ENCODE measurements around the gene AADAC.

Gene AADAC

DNA sequence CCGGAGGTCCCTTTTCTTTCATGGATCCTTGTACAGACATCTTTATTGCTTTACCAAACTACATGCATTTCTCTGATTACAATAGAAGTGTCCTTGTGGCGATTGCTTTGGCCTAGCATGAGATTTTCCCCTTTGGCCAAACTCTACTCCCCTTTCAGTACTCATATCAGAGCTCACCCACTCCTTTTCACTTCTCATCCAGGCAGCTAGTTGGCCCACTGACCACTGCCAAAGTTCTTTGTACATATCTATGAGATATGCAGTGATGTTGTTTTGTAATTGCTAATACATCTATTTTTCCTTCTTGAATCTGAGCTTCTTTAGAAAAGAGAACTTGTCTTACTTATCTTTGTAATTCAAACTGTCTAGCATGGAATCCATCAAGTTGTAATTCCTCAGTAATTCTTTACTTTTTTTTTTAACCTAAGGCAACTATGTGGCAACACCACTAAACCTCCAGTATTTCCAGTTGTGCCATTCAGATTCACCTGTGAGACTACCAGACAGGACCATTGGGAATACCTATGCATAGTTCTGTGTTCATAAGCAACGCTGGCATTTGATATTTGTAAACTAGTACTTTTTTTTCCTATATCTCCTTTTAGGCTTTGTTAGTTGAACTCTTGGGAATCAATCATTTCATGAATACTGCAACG lies 41.0 kb upstream of the AADAC start:
- Histone ChIP-seq H3K9me3 (ENCODE audit: control insufficient read depth, insufficient read depth, low read length) (no peaks in the 10 kb centered on the region), H3K27me3 (ENCODE audit: control insufficient read depth, low read length) (no peaks in the 10 kb centered on the region), H3K4me2 (ENCODE audit: low read length) (no peak overlapping the region), H3F3A (ENCODE audit: control insufficient read depth, insufficient read depth) (no peaks in the 10 kb centered on the region), H3K79me2 (ENCODE audit: control insufficient read depth, low read length) (no peaks in the 10 kb centered on the region), H3K36me3 (ENCODE audit: control insufficient read depth, low read length) (no peaks in the 10 kb centered on the region), H3K27ac (ENCODE audit: low read depth, low read length) (no peak overlapping the region), H3K4me3 (ENCODE audit: low read length) (no peak overlapping the region), H3K4me1 (ENCODE audit: control insufficient read depth, low read length) (no peaks in the 10 kb centered on the region), H4K20me1 (ENCODE audit: control insufficient read depth, insufficient read depth, low read depth, low read length) (no peaks in the 10 kb centered on the region), H3K9me2 (replicated peaks; ENCODE audit: control insufficient read depth, low read length) (no peaks in the 10 kb centered on the region)
- TF ChIP-seq EZH2phosphoT487 (IDR thresholded peaks at IDR 0.05; ENCODE audit: borderline replicate concordance, low read length) = no peak
- TF ChIP-seq, protein P1, sequence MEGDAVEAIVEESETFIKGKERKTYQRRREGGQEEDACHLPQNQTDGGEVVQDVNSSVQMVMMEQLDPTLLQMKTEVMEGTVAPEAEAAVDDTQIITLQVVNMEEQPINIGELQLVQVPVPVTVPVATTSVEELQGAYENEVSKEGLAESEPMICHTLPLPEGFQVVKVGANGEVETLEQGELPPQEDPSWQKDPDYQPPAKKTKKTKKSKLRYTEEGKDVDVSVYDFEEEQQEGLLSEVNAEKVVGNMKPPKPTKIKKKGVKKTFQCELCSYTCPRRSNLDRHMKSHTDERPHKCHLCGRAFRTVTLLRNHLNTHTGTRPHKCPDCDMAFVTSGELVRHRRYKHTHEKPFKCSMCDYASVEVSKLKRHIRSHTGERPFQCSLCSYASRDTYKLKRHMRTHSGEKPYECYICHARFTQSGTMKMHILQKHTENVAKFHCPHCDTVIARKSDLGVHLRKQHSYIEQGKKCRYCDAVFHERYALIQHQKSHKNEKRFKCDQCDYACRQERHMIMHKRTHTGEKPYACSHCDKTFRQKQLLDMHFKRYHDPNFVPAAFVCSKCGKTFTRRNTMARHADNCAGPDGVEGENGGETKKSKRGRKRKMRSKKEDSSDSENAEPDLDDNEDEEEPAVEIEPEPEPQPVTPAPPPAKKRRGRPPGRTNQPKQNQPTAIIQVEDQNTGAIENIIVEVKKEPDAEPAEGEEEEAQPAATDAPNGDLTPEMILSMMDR (IDR thresholded peaks at IDR 0.05; ENCODE audit: low read depth, low read length, poor library complexity, severe bottlenecking) = no peak

DNA sequence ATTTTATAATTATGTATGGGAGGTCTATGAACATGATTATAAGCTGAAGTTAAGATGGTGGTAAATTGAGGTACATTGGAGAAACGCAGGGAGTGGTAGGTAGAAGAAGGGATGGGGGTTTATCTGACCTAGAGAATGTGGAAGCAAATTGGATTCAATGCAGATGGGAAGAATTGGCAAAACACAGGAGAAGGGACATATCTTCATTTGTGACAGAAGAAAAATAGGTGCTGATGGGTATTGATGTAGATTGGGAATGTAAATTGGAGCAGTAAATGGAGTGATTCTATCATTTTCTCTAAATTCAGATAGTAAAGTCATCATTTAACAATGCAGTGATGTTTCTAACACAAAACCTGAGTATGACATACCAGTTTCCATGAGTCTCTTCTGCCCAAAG lies 39.7 kb upstream of the AADAC start:
- Histone ChIP-seq H3F3A (ENCODE audit: control insufficient read depth, insufficient read depth) (no peaks in the 10 kb centered on the region), H3K4me1 (ENCODE audit: control insufficient read depth, low read length) (no peaks in the 10 kb centered on the region), H3K36me3 (ENCODE audit: control insufficient read depth, low read length) (no peaks in the 10 kb centered on the region), H3K4me3 (ENCODE audit: low read length) (no peak overlapping the region), H3K9me2 (replicated peaks; ENCODE audit: control insufficient read depth, low read length) (no peaks in the 10 kb centered on the region), H3K4me2 (ENCODE audit: low read length) (no peak overlapping the region), H3K9me3 (ENCODE audit: control insufficient read depth, insufficient read depth, low read length) (no peaks in the 10 kb centered on the region), H3K79me2 (ENCODE audit: control insufficient read depth, low read length) (no peaks in the 10 kb centered on the region), H4K20me1 (ENCODE audit: control insufficient read depth, insufficient read depth, low read depth, low read length) (no peaks in the 10 kb centered on the region), H3K27me3 (ENCODE audit: control insufficient read depth, low read length) (no peaks in the 10 kb centered on the region), H3K27ac (ENCODE audit: low read depth, low read length) (no peak overlapping the region)
- no peak for TF ChIP-seq EZH2phosphoT487 (IDR thresholded peaks at IDR 0.05; ENCODE audit: borderline replicate concordance, low read length)

DNA sequence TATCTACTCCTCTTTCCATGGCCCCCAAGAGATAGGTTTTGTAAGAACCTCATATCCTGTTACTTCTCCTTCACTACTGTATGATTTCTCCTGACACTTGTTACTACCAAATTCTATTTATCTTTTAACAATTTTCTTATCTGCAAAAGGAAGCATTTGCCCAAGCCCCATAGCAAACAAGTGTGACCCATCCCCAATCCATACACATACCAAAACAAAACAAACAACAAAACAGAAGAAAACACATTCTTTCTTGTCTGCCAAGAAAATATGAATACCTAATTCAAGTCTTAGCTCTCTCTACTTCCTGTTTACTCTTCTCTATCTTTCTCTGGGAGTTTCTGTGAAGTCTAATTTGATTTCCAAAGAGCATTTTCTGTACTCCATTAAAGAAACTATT lies 39.0 kb upstream of the AADAC start:
- H3F3A ChIP-seq (ENCODE audit: control insufficient read depth, insufficient read depth) = no peaks in the 10 kb centered on the region
- H3K4me2 ChIP-seq (ENCODE audit: low read length) = no peak overlapping the region
- H3K4me1 ChIP-seq (ENCODE audit: control insufficient read depth, low read length) = no peaks in the 10 kb centered on the region
- H3K27me3 ChIP-seq (ENCODE audit: control insufficient read depth, low read length) = no peaks in the 10 kb centered on the region
- H3K9me3 ChIP-seq (ENCODE audit: control insufficient read depth, insufficient read depth, low read length) = no peaks in the 10 kb centered on the region
- no peaks in the 10 kb centered on the region for H3K36me3 ChIP-seq (ENCODE audit: control insufficient read depth, low read length)
- H4K20me1 ChIP-seq (ENCODE audit: control insufficient read depth, insufficient read depth, low read depth, low read length) = no peaks in the 10 kb centered on the region
- H3K27ac ChIP-seq (ENCODE audit: low read depth, low read length) = no peak overlapping the region
- no peaks in the 10 kb centered on the region for H3K79me2 ChIP-seq (ENCODE audit: control insufficient read depth, low read length)
- no peaks in the 10 kb centered on the region for H3K9me2 ChIP-seq (replicated peaks; ENCODE audit: control insufficient read depth, low read length)
- TF ChIP-seq EZH2phosphoT487 (IDR thresholded peaks at IDR 0.05; ENCODE audit: borderline replicate concordance, low read length) = no peak
- TF ChIP-seq, protein P1 (IDR thresholded peaks at IDR 0.05; ENCODE audit: low read depth, low read length, poor library complexity, severe bottlenecking) = no peak
- no peak overlapping the region for H3K4me3 ChIP-seq (ENCODE audit: low read length)

DNA sequence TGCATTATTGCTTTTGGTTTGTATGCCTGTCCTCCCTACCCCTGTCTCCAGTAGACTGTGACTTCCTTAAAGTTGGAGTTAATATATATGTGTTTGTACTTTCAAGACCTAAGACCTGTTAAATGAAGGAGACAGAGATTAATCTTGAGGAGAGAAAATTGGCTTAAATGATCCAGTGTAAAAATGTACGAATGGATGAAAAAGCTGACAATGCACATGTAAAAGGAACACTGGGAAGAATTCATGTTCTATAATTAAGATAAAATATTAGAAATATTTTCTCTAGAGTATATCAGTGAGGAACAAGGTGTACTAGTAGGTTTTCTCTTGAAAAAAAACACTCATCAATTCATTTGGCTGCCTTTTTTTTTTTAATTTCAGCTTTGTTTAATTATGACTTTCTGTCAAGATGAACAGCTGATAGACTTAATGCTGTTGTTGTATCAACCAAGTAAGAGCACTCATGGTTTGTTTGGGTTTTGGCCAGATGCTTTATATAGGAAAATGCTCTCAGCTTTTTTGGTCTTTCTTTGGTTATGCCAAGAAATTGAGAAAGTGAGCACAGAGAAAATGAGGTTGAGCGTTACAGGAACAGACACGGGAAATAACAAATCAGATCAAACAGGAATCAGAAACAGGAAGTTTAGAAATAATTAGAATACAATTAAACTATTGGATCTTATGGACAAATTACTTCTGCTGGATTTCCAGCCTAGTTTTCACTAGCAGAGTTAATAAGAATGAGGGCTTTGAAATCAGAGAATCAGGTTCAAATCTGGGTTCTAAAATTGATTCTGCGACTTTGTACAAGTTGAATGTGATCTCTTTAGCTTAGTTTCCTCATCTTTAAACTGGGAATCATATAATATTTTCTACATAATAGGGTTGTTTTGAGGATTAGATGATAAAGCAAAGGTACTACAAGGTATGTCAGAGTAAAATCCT lies 38.3 kb upstream of the AADAC start:
- Histone ChIP-seq H3K79me2 (ENCODE audit: control insufficient read depth, low read length) (no peaks in the 10 kb centered on the region), H3K4me1 (ENCODE audit: control insufficient read depth, low read length) (no peaks in the 10 kb centered on the region), H3K27ac (ENCODE audit: low read depth, low read length) (no peak overlapping the region), H3F3A (ENCODE audit: control insufficient read depth, insufficient read depth) (no peaks in the 10 kb centered on the region), H3K9me2 (replicated peaks; ENCODE audit: control insufficient read depth, low read length) (no peaks in the 10 kb centered on the region), H3K36me3 (ENCODE audit: control insufficient read depth, low read length) (no peaks in the 10 kb centered on the region), H4K20me1 (ENCODE audit: control insufficient read depth, insufficient read depth, low read depth, low read length) (no peaks in the 10 kb centered on the region), H3K4me3 (ENCODE audit: low read length) (no peak overlapping the region), H3K4me2 (ENCODE audit: low read length) (no peak overlapping the region), H3K9me3 (ENCODE audit: control insufficient read depth, insufficient read depth, low read length) (no peaks in the 10 kb centered on the region), H3K27me3 (ENCODE audit: control insufficient read depth, low read length) (no peaks in the 10 kb centered on the region)
- TF ChIP-seq, protein P1 (IDR thresholded peaks at IDR 0.05; ENCODE audit: low read depth, low read length, poor library complexity, severe bottlenecking) = no peak
- TF ChIP-seq EZH2phosphoT487 (IDR thresholded peaks at IDR 0.05; ENCODE audit: borderline replicate concordance, low read length) = no peak
